ENCODE results near the gene KREMEN2.

- TF ChIP-seq, protein P1, sequence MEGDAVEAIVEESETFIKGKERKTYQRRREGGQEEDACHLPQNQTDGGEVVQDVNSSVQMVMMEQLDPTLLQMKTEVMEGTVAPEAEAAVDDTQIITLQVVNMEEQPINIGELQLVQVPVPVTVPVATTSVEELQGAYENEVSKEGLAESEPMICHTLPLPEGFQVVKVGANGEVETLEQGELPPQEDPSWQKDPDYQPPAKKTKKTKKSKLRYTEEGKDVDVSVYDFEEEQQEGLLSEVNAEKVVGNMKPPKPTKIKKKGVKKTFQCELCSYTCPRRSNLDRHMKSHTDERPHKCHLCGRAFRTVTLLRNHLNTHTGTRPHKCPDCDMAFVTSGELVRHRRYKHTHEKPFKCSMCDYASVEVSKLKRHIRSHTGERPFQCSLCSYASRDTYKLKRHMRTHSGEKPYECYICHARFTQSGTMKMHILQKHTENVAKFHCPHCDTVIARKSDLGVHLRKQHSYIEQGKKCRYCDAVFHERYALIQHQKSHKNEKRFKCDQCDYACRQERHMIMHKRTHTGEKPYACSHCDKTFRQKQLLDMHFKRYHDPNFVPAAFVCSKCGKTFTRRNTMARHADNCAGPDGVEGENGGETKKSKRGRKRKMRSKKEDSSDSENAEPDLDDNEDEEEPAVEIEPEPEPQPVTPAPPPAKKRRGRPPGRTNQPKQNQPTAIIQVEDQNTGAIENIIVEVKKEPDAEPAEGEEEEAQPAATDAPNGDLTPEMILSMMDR (conservative IDR thresholded peaks at IDR 0.05; ENCODE audit: low read depth, low read length) = no peak
- TF ChIP-seq CEBPB (IDR thresholded peaks at IDR 0.05; ENCODE audit: low read depth, low read length) = no peak
- TF ChIP-seq SMC3 (IDR thresholded peaks at IDR 0.05; ENCODE audit: low read depth, low read length) = no peak
- TF ChIP-seq FOS (IDR thresholded peaks at IDR 0.05; ENCODE audit: low read depth, low read length) = no peak
- TF ChIP-seq POLR2A (IDR thresholded peaks at IDR 0.05; ENCODE audit: low read depth, low read length) = no peak
- no peak for TF ChIP-seq MXI1 (IDR thresholded peaks at IDR 0.05; ENCODE audit: borderline replicate concordance, low read depth, low read length)
- TF ChIP-seq RFX5 (IDR thresholded peaks at IDR 0.05; ENCODE audit: low read depth, low read length) = no peak
These were observed 30.9 kb upstream of the KREMEN2 start for GRCh38 chr16:2933136-2933535.
